Activated naive CD8-positive, alpha-beta T cell (primary cell): ENCODE data around the gene POMGNT2.

Experiments
- H3K27ac Mint-ChIP-seq: one replicate; pipeline ENCODE4 v1.8.0; 2021; ENCODE audit warnings: mixed read lengths
- H3K27me3 Mint-ChIP-seq: one replicate; pipeline ENCODE4 v1.8.0; 2021; ENCODE audit warnings: mixed read lengths
- H3K36me3 Mint-ChIP-seq: one replicate; pipeline ENCODE4 v1.8.0; 2021; ENCODE audit warnings: mixed read lengths
- H3K4me1 Mint-ChIP-seq: one replicate; pipeline ENCODE4 v1.8.0; 2021; ENCODE audit warnings: low read depth, mixed read lengths
- H3K4me3 Mint-ChIP-seq: one replicate; pipeline ENCODE4 v1.8.0; 2021; ENCODE audit warnings: mild to moderate bottlenecking, mixed read lengths
- H3K9me3 Mint-ChIP-seq: one replicate; pipeline ENCODE4 v1.8.0; 2021; ENCODE audit warnings: low read depth, mixed read lengths

POMGNT2 gene

DNA sequence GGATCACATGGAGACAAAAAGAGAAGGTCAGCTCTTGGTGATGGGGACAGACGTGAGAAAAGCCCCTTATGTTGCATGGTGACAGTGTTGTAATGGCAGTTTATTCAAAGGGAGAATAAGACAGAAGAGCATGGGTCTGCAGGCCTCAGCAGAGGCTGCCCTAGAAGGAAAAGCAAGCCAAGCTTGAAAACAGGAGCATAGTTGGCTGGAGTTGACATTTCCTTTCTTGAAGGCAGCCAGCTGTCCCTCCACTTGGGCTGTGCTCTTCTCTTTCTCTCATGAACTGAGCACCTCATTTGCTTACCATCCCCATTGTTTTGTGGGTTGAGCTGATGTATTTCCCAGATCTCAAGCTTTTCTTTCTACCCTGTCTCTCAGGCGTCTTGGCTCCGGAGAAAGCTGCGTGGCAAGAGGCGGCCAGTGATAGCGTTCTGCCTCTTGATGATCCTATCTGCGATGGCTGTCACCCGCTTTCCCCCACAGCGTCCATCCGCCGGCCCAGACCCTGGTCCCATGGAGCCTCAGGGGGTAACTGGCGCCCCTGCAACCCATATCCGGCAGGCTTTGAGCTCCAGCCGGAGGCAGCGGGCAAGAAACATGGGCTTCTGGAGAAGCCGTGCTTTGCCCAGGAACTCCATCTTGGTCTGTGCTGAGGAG is 73.9 kb downstream of the POMGNT2 start:
- Mint-ChIP-seq H3K4me3 (no peak overlapping the region), H3K27ac (no peak overlapping the region), H3K9me3 (peaks cover 2% of the 10 kb centered on the region), H3K36me3 (no peaks in the 10 kb centered on the region), H3K27me3 (no peaks in the 10 kb centered on the region), H3K4me1 (peaks cover 14% of the 10 kb centered on the region)

- Mint-ChIP-seq H3K4me3 (no peak overlapping the region), H3K9me3 (peaks cover 3% of the 10 kb centered on the region), H3K4me1 (peaks cover 17% of the 10 kb centered on the region), H3K27me3 (no peaks in the 10 kb centered on the region), H3K27ac (no peak overlapping the region), H3K36me3 (no peaks in the 10 kb centered on the region)
Observed at GRCh38 chr3:43031485-43031884, 74.4 kb downstream of the POMGNT2 start.

DNA sequence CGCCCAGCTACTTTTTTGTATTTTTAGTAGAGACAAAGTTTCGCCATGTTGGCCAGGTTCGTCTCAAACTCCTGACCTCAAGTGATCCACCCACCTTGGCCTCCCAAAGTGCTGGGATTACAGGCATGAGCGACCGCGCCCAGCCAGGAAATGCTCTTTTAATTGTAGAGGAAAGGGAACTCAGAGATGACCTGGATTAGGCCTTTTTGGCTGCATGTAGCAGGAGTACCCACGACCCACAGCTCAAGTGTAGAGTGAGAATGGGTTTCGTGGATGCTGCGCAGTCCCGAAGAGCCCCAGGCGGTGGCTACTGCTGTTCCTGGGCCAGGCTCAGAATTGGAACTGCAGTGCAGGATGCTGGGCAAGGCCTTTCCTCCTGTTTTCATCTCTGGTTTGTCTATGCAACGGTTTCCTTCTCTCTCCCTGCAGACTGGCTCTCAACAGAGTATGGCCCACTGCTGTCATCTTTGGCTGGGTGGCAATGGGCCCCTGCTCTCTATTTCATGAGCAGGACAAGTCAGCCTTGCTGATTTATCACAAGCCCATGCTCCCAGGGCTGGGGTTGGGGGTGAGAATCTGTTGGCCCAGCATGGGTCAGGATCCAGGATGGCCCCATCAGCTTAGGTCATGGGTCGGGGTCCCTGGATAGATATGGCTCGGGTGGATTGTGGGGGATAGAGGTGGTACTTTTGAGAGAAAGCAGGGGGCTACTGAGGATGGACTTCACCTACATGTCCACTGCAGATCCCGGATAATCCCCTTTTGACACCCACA is 75.5 kb downstream of the POMGNT2 start:
- Mint-ChIP-seq H3K4me1 (peaks cover 28% of the 10 kb centered on the region), H3K9me3 (peaks cover 3% of the 10 kb centered on the region), H3K27me3 (no peaks in the 10 kb centered on the region), H3K36me3 (no peaks in the 10 kb centered on the region), H3K27ac (no peak overlapping the region), H3K4me3 (no peak overlapping the region)
